GM12878 (cell line): ENCODE data around the gene ZNF800.

Source experiments
- BMI1 ChIP-seq: fragments of 450-650 bp; IDR thresholded peaks from 2 replicates; pipeline ENCODE4 v1.6.1; 2016; ENCODE audit warnings: mild to moderate bottlenecking, moderate library complexity, borderline replicate concordance
- CTCF ChIP-seq, 3 experiments: IDR thresholded peaks in 2 of 3; conservative IDR thresholded peaks in 1 of 3; 2 replicates each; pipeline ENCODE4 v1.5.1; 2011; ENCODE audit warnings: low read depth in 3 of 3, low read length in 3 of 3, mild to moderate bottlenecking in 3 of 3, control low read depth in 2 of 3, moderate library complexity in 2 of 3, inconsistent platforms in 1 of 3, mixed read lengths in 1 of 3; ENCODE audit not compliant: control insufficient read depth in 2 of 3, insufficient read depth in 1 of 3; ENCODE audit errors: extremely low read depth in 1 of 3
- EP300 ChIP-seq, 2 experiments: fragments of 150-350 bp in 1 of 2; IDR thresholded peaks; 2 replicates each; pipeline ENCODE4 v1.6.1; 2011 to 2012; ENCODE audit warnings: low read depth in 2 of 2, low read length in 2 of 2, borderline replicate concordance in 1 of 2, improper control_type of control experiment in 1 of 2, inconsistent platforms in 1 of 2; ENCODE audit not compliant: control insufficient read depth in 1 of 2
- ETV6 ChIP-seq, 2 experiments: fragments of 450-650 bp in 1 of 2; IDR thresholded peaks in 1 of 2; conservative IDR thresholded peaks in 1 of 2; 2 replicates each; pipeline ENCODE4 v1.6.1; 2014; ENCODE audit warnings: antibody characterized with exemption in 1 of 2, borderline replicate concordance in 1 of 2, low read depth in 1 of 2, mild to moderate bottlenecking in 1 of 2, moderate library complexity in 1 of 2
- FOS ChIP-seq: IDR thresholded peaks from 3 replicates; pipeline ENCODE4 v1.6.1; 2011; ENCODE audit warnings: borderline replicate concordance; ENCODE audit not compliant: insufficient read length; ENCODE audit errors: extremely low read depth
- RAD51 ChIP-seq: fragments of 450-650 bp; IDR thresholded peaks from 2 replicates; pipeline ENCODE4 v1.6.1; 2016; ENCODE audit warnings: moderate library complexity, mild to moderate bottlenecking, inconsistent platforms
- RFX5 ChIP-seq: IDR thresholded peaks from 2 replicates; pipeline ENCODE4 v1.6.1; 2011; ENCODE audit warnings: low read depth, low read length, improper control_type of control experiment
- SIN3A ChIP-seq: IDR thresholded peaks from 2 replicates; pipeline ENCODE4 v1.6.1; 2012; ENCODE audit warnings: low read depth, low read length, improper control_type of control experiment
- SPI1 ChIP-seq: IDR thresholded peaks from 2 replicates; pipeline ENCODE4 v1.6.1; 2011; ENCODE audit warnings: low read depth, mild to moderate bottlenecking, low read length, moderate library complexity, borderline replicate concordance; ENCODE audit not compliant: insufficient read depth
- STAT1 ChIP-seq: fragments of 450-650 bp; conservative IDR thresholded peaks from 2 replicates; pipeline ENCODE4 v1.6.1; 2014; ENCODE audit warnings: antibody characterized with exemption, mild to moderate bottlenecking
- ZBTB4 ChIP-seq: fragments of 450-650 bp; formaldehyde crosslinking; IDR thresholded peaks from 2 replicates; pipeline ENCODE4 v1.4.0; 2022; ENCODE audit warnings: mild to moderate bottlenecking, moderate library complexity
- ZSCAN29 ChIP-seq: fragments of 450-650 bp; IDR thresholded peaks from 2 replicates; pipeline ENCODE4 v1.6.1; 2017; ENCODE audit warnings: mild to moderate bottlenecking, moderate library complexity

- TF ChIP-seq ETV6 (conservative IDR thresholded peaks at IDR 0.05 in 1 of 2, IDR thresholded peaks at IDR 0.05 in 1 of 2; ENCODE audit: borderline replicate concordance in 1 of 2, low read depth in 1 of 2) (no peak), ZBTB4 (CRISPR knock-in tag) (no peak), FOS (no peak), EP300 (IDR thresholded peaks at IDR 0.05; ENCODE audit: borderline replicate concordance in 1 of 2, control insufficient read depth in 1 of 2, low read depth in 2 of 2, low read length in 2 of 2) (no peak), CTCF (IDR thresholded peaks at IDR 0.05 in 2 of 3, conservative IDR thresholded peaks at IDR 0.05 in 1 of 3; ENCODE audit: control insufficient read depth in 2 of 3, extremely low read depth in 1 of 3, insufficient read depth in 1 of 3, low read depth in 3 of 3, low read length in 3 of 3) (no peak), SPI1 (no peak), SIN3A (no peak), RFX5 (no peak), BMI1 (no peak), RAD51 (no peak), ZSCAN29 (no peak), STAT1 (no peak)
Measured at GRCh38 chr7:127322832-127323493, 69.5 kb downstream of the ZNF800 start.
